ENCODE measurements around the gene MED31. TPM values are rescaled to one million over a fixed set of nuclear protein-coding genes. Genes with fewer than 3 reads are reported as not detected.

Gene MED31
- total RNA-seq, 1 experiment from 2014 or later, result 10.6 TPM

GRCh38 chr17:6699997-6700947 lies 48.9 kb upstream of the MED31 start:
- CTCF ChIA-PET, result interaction anchor here (0.7 to 4.8 kb wide), 10 partner anchors 10 to 321 kb away, joined by 3 to 104 read pairs (median 6); partner anchors contain the start of gene SLC13A5
- POLR2A ChIA-PET, result no interaction called here
- no peaks in the 10 kb centered on the region for H3K9me3 Mint-ChIP-seq
- ATAC-seq (no peak), DNase-seq (ENCODE audit: low spot score) (no peak)
- TF ChIP-seq STAT6 (CRISPR knock-in tag; conservative IDR thresholded peaks at IDR 0.05; ENCODE audit: low read depth), result no peak
- TF ChIP-seq ZNF671 (CRISPR knock-in tag; IDR thresholded peaks at IDR 0.05), result no peak
- TF ChIP-seq GABPB1 (CRISPR knock-in tag; IDR thresholded peaks at IDR 0.05), result peak; percentile 66; the same call in 1 of the 2 replicates
- TF ChIP-seq NR1H2 (CRISPR knock-in tag; IDR thresholded peaks at IDR 0.05), result no peak
- H3K36me3 Mint-ChIP-seq, result no peaks in the 10 kb centered on the region
- no peaks in the 10 kb centered on the region; the same call in 1 of the 2 replicates for H3K27me3 Mint-ChIP-seq (ENCODE audit: low read depth)
- no peak overlapping the region for H3K27ac Mint-ChIP-seq
- peaks cover 6% of the 10 kb centered on the region for H3K4me1 Mint-ChIP-seq
- no peak overlapping the region for H3K4me3 Mint-ChIP-seq

- Mint-ChIP-seq H3K4me1 (peaks cover 6% of the 10 kb centered on the region), H3K4me3 (no peak overlapping the region), H3K9me3 (no peaks in the 10 kb centered on the region), H3K27me3 (ENCODE audit: low read depth) (no peaks in the 10 kb centered on the region; the same call in 1 of the 2 replicates), H3K36me3 (no peaks in the 10 kb centered on the region), H3K27ac (no peak overlapping the region)
- no peak for DNase-seq (ENCODE audit: low spot score)
- ChIA-PET CTCF (interaction anchor here (0.6 to 1.6 kb wide), 5 partner anchors 8 to 446 kb away, joined by 3 to 5 read pairs (median 3); partner anchors contain the start of gene SLC13A5), POLR2A (no interaction called here)
- no peak for ATAC-seq
- no peak for TF ChIP-seq NR1H2 (CRISPR knock-in tag; IDR thresholded peaks at IDR 0.05)
- TF ChIP-seq NFE2L1 (CRISPR knock-in tag; IDR thresholded peaks at IDR 0.05), result no peak
- no peak for TF ChIP-seq ZNF219 (CRISPR knock-in tag; IDR thresholded peaks at IDR 0.05; ENCODE audit: borderline replicate concordance)
- no peak for TF ChIP-seq OVOL2 (CRISPR knock-in tag; IDR thresholded peaks at IDR 0.05; ENCODE audit: borderline replicate concordance)
- TF ChIP-seq CDX4 (CRISPR knock-in tag; IDR thresholded peaks at IDR 0.05; ENCODE audit: borderline replicate concordance), result no peak
- TF ChIP-seq CBFB (CRISPR knock-in tag; IDR thresholded peaks at IDR 0.05; ENCODE audit: low read depth), result no peak
- no peak for TF ChIP-seq AFF4 (CRISPR knock-in tag; IDR thresholded peaks at IDR 0.05; ENCODE audit: borderline replicate concordance)
- no peak for TF ChIP-seq CTCF (IDR thresholded peaks at IDR 0.05)
- no peak for TF ChIP-seq IRF2 (CRISPR knock-in tag; IDR thresholded peaks at IDR 0.05; ENCODE audit: borderline replicate concordance, low read depth)
- no peak for TF ChIP-seq FOXJ3 (CRISPR knock-in tag; IDR thresholded peaks at IDR 0.05; ENCODE audit: borderline replicate concordance)
- no peak for TF ChIP-seq SMAD4 (CRISPR knock-in tag; IDR thresholded peaks at IDR 0.05)
- no peak for TF ChIP-seq PREB (CRISPR knock-in tag; IDR thresholded peaks at IDR 0.05; ENCODE audit: borderline replicate concordance)
- TF ChIP-seq ATF3 (CRISPR knock-in tag; conservative IDR thresholded peaks at IDR 0.05), result no peak
- no peak for TF ChIP-seq MYBL2 (CRISPR knock-in tag; IDR thresholded peaks at IDR 0.05)
- no peak for TF ChIP-seq GABPB1 (CRISPR knock-in tag; IDR thresholded peaks at IDR 0.05)
- TF ChIP-seq HMGXB4 (CRISPR knock-in tag; IDR thresholded peaks at IDR 0.05), result no peak
- no peak for TF ChIP-seq FOXP1 (CRISPR knock-in tag; IDR thresholded peaks at IDR 0.05; ENCODE audit: borderline replicate concordance)
- no peak for TF ChIP-seq JUN (CRISPR knock-in tag; IDR thresholded peaks at IDR 0.05)
- TF ChIP-seq ZNF671 (CRISPR knock-in tag; IDR thresholded peaks at IDR 0.05), result no peak
Measured at GRCh38 chr17:6698004-6698403, 46.6 kb upstream of the MED31 start.
